HepG2 (cell line): ENCODE measurements around the gene HILPDA. TPM values are rescaled to one million over a fixed set of nuclear protein-coding genes. Genes with fewer than 3 reads are reported as not detected.

ENCODE experiments used
- ATAC-seq: fragments of 200-7000 bp; cut with Tn5 transposase; 3 replicates; pipeline ENCODE4 v1.9.1; 2020; ENCODE audit warnings: mild to moderate bottlenecking, moderate library complexity
- BruUV-seq: library from RNA; stranded (reverse); fragments of 400-500 nt; replicated peaks from 2 replicates; lab custom pipeline; 2021; lab: Mats Ljungman, UMichigan
- CTCF ChIA-PET: fragments of 300-600 bp; formaldehyde crosslinking; extraction: SDS; loops from one replicate; lab custom pipeline; 2021; ENCODE audit warnings: low total read pairs, inconsistent platforms, low intra/inter-chr PET ratio; lab: Yijun Ruan, JAX
- POLR2A ChIA-PET: fragments of 350-600 bp; sonication (Branson Sonifier 250); formaldehyde crosslinking; loops from one replicate; lab custom pipeline; 2020; ENCODE audit warnings: antibody characterized with exemption, inconsistent platforms; lab: Yijun Ruan, JAX
- DNase-seq: peaks from one replicate; pipeline ENCODE4 v3.0.0-alpha.2; 2015; ENCODE audit warnings: low spot score
- FAIRE-seq: peaks from 3 replicates; lab custom pipeline; 2011; peaks lifted over from hg19 to GRCh38; lab: Jason Lieb, UNC
- H2AFZ ChIP-seq: one replicate; pipeline ENCODE4 v1.6.1; 2011; ENCODE audit warnings: low read length, inconsistent platforms
- H3K27ac ChIP-seq: fragments of 300-600 bp; 3 replicates; pipeline ENCODE4 v1.8.0; 2011; ENCODE audit warnings: mixed run types, mild to moderate bottlenecking, mixed read lengths, low read length, inconsistent platforms; ENCODE audit not compliant: insufficient read depth; ENCODE audit errors: extremely low read length
- H3K27me3 ChIP-seq, 2 experiments: fragments of 200-600 bp in 1 of 2; 2 replicates in 1 of 2; 3 replicates in 1 of 2; pipeline versions ENCODE4 v1.6.0 to v1.8.0; 2011; ENCODE audit warnings: low read length in 2 of 2, mild to moderate bottlenecking in 2 of 2, moderate library complexity in 2 of 2, inconsistent platforms in 1 of 2; ENCODE audit not compliant: insufficient read depth in 2 of 2, control insufficient read depth in 1 of 2
- H3K36me3 ChIP-seq, 2 experiments: fragments of 200-600 bp in 1 of 2; replicated peaks in 1 of 2; 2 replicates in 1 of 2; 3 replicates in 1 of 2; pipeline versions ENCODE4 v1.5.1 to v1.8.0; 2011; ENCODE audit warnings: low read length in 2 of 2, inconsistent platforms in 1 of 2; ENCODE audit not compliant: insufficient read depth in 2 of 2, control insufficient read depth in 1 of 2
- H3K4me1 ChIP-seq: 2 replicates; pipeline ENCODE4 v1.5.1; 2012; ENCODE audit warnings: low read length, inconsistent platforms; ENCODE audit not compliant: insufficient read depth
- H3K4me2 ChIP-seq: 2 replicates; pipeline ENCODE4 v1.6.0; 2011; ENCODE audit warnings: low read depth, low read length, inconsistent platforms
- H3K4me3 ChIP-seq, 3 experiments: fragments of 200-600 bp in 1 of 3; sonication (generic), shearing (Covaris generic) in 1 of 3; replicated peaks in 1 of 3; 2 replicates each; pipeline ENCODE4 v1.5.1; 2011 to 2016; ENCODE audit warnings: low read length in 3 of 3, inconsistent platforms in 2 of 3, low read depth in 2 of 3, mild to moderate bottlenecking in 2 of 3, control low read depth in 1 of 3, mixed read lengths in 1 of 3; ENCODE audit not compliant: insufficient read depth in 1 of 3
- H3K79me2 ChIP-seq: one replicate; pipeline ENCODE4 v1.6.1; 2011; ENCODE audit warnings: low read length, inconsistent platforms; ENCODE audit not compliant: insufficient read depth
- H3K9ac ChIP-seq: 2 replicates; pipeline ENCODE4 v1.6.0; 2011; ENCODE audit warnings: mild to moderate bottlenecking, low read depth, low read length, inconsistent platforms; ENCODE audit not compliant: insufficient read depth
- H3K9me3 ChIP-seq: 2 replicates; pipeline ENCODE4 v1.5.1; 2012; ENCODE audit warnings: mild to moderate bottlenecking, low read length
- H4K20me1 ChIP-seq: 2 replicates; pipeline ENCODE4 v1.6.0; 2011; ENCODE audit warnings: inconsistent platforms, mild to moderate bottlenecking, low read length, moderate library complexity; ENCODE audit not compliant: insufficient read depth
- CEBPB ChIP-seq: IDR thresholded peaks from 2 replicates; pipeline ENCODE4 v1.6.1; 2011; ENCODE audit warnings: low read depth, low read length, improper control_type of control experiment, borderline replicate concordance
- DPF2 ChIP-seq: sonication (generic); formaldehyde crosslinking; IDR thresholded peaks from 2 replicates; pipeline ENCODE4 v1.4.0; 2020; ENCODE audit warnings: mild to moderate bottlenecking, low read depth, missing genetic modification reagents, borderline replicate concordance
- DRAP1 ChIP-seq: IDR thresholded peaks from 2 replicates; pipeline ENCODE4 v1.6.1; 2016; ENCODE audit warnings: missing genetic modification reagents, missing compliant biosample characterization
- ERF ChIP-seq: IDR thresholded peaks from 2 replicates; pipeline ENCODE4 v1.6.1; 2018; ENCODE audit warnings: missing biosample characterization, missing genetic modification reagents
- FOXA3 ChIP-seq: IDR thresholded peaks from 2 replicates; pipeline ENCODE4 v1.6.1; 2016; ENCODE audit warnings: missing genetic modification reagents, missing compliant biosample characterization
- HDAC2 ChIP-seq: sonication (generic); formaldehyde crosslinking; IDR thresholded peaks from 2 replicates; pipeline ENCODE4 v1.4.0; 2020; ENCODE audit warnings: missing genetic modification reagents
- ISL2 ChIP-seq: sonication (generic); formaldehyde crosslinking; IDR thresholded peaks from 2 replicates; pipeline ENCODE4 v1.5.0; 2020; ENCODE audit warnings: missing genetic modification reagents
- NR2F6 ChIP-seq, 2 experiments: IDR thresholded peaks; 2 replicates each; pipeline ENCODE4 v1.6.1; 2016; ENCODE audit warnings: antibody characterized with exemption in 1 of 2, mild to moderate bottlenecking in 1 of 2
- PAF1 ChIP-seq: IDR thresholded peaks from 2 replicates; pipeline ENCODE4 v1.6.1; 2016; ENCODE audit warnings: missing genetic modification reagents, missing compliant biosample characterization
- RFXANK ChIP-seq: IDR thresholded peaks from 2 replicates; pipeline ENCODE4 v1.6.1; 2016
- RXRB ChIP-seq: IDR thresholded peaks from 2 replicates; pipeline ENCODE4 v1.6.1; 2016; ENCODE audit warnings: borderline replicate concordance, missing genetic modification reagents, missing compliant biosample characterization
- SIX1 ChIP-seq: sonication (generic); formaldehyde crosslinking; IDR thresholded peaks from 2 replicates; pipeline ENCODE4 v1.4.0; 2020; ENCODE audit warnings: missing genetic modification reagents, borderline replicate concordance
- SOX6 ChIP-seq, 2 experiments: fragments of 450-650 bp in 1 of 2; sonication (generic) in 1 of 2; formaldehyde crosslinking in 1 of 2; IDR thresholded peaks; 2 replicates each; pipeline versions ENCODE4 v1.4.0 to v1.6.1; 2017 to 2020; ENCODE audit warnings: antibody characterized with exemption in 1 of 2, mild to moderate bottlenecking in 1 of 2, missing genetic modification reagents in 1 of 2
- TEAD3 ChIP-seq: optimal IDR thresholded peaks from 2 replicates; pipeline ENCODE3; 2016; ENCODE audit warnings: borderline replicate concordance
- TOE1 ChIP-seq: sonication (generic); formaldehyde crosslinking; IDR thresholded peaks from 2 replicates; pipeline ENCODE4 v1.4.0; 2020; ENCODE audit warnings: mild to moderate bottlenecking, missing genetic modification reagents
- ZNF816 ChIP-seq: sonication (generic); formaldehyde crosslinking; IDR thresholded peaks from 2 replicates; pipeline ENCODE4 v1.8.0; 2022; ENCODE audit warnings: missing genetic modification reagents, mild to moderate bottlenecking, borderline replicate concordance
- WGBS: methylation state at CpG from one replicate; pipeline ENCODE4 v1.1.6; 2017; ENCODE audit warnings: low lambda C conversion rate; 5-methylcytosine and 5-hydroxymethylcytosine counted together
- in situ Hi-C: cut with HindIII; loops from 2 replicates; pipeline ENCODE4 v1.10.0; 2017; ENCODE audit warnings: low pct_unique_long_range_greater_than_20kb; ENCODE audit not compliant: extremely low pct_ligation_motif_present
- intact Hi-C: fragments of 100-400 bp; cut with micrococcal nuclease; formaldehyde crosslinking; loops from one replicate; pipeline ENCODE4 v1.10.0; 2022; ENCODE audit not compliant: unreplicated experiment
- polyA plus RNA-seq, 8 experiments: library from polyadenylated mRNA; depleted of rRNA in 3 of 8; stranded (reverse) in 7 of 8; unstranded in 1 of 8; fragments of >200 nt; fragmentation: Illumina TruSeq in 4 of 8; extraction: Trizol in 4 of 8; gene quantifications; 2 replicates each; pipeline versions ENCODE4 v1.2.1 to v1.2.3, GENCODE V29; 2011 to 2016; ENCODE audit warnings: low read depth in 4 of 8, missing spikeins in 1 of 8, mixed read lengths in 1 of 8; ENCODE audit not compliant: insufficient read depth in 1 of 8
- total RNA-seq, 5 experiments: library from RNA; depleted of rRNA; stranded (reverse); fragments of >200 nt; fragmentation: Illumina TruSeq; extraction: Trizol; gene quantifications; 2 replicates each; pipeline ENCODE4 v1.2.3, GENCODE V29; 2016; ENCODE audit warnings: low read depth in 1 of 5

HILPDA gene
- total and polyA plus RNA-seq, 2 of the 13 experiments (the other 11 are each of a cell fraction or from before 2014, with no cell fraction given), result 11.1 to 44.0 TPM

- TF ChIP-seq CEBPB (peak; percentile 67; the same call in 1 of the 2 replicates), ZNF816 (CRISPR knock-in tag) (no peak), PAF1 (no peak), FOXA3 (CRISPR knock-in tag) (peak; percentile 48; the same call in 1 of the 2 replicates), ERF (CRISPR knock-in tag) (no peak), RFXANK (no peak)
These were observed 21.0 kb upstream of the HILPDA start (continued) for GRCh38 chr7:128434413-128435326.

DNA sequence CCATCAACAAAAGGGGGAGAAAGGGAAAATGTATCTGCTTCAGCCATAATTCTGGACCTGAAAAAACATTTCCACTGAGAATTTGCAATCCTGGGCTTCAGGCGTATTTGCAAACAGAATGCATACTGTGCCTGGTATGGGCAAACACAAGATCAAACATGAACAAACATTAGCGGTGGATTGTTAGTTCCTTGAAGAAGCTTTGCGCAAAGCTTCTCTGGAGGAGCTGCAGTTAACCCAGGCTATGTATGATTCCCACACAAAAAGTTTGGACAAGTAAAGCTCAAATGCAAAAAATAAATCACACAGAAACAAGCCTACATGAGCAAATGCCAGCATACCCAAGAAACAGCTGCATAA lies 20.4 kb upstream of the HILPDA start:
- 0% methylated on average over 3 of the region's 3 CpGs for WGBS
- H4K20me1 ChIP-seq, result no peaks in the 10 kb centered on the region
- no peak overlapping the region for H3K27ac ChIP-seq
- H3K36me3 ChIP-seq, result no peaks in the 10 kb centered on the region
- DNase-seq (peak; percentile 65), ATAC-seq (peak; percentile 67), FAIRE-seq (peak; percentile 83)
- H3K4me1 ChIP-seq, result peaks cover 40% of the 10 kb centered on the region
- H3K9me3 ChIP-seq, result no peaks in the 10 kb centered on the region
- BruUV-seq, result no TSS peak
- no peak overlapping the region for H2AFZ ChIP-seq
- CTCF ChIA-PET, result interaction anchor here (2.1 kb wide), 1 partner anchor 26 kb away, joined by 7 read pairs; no protein-coding TSS in a partner anchor
- peaks cover 2 to 10% of the 10 kb centered on the region in 2 experiments; a peak in 2 of 5 replicates for H3K27me3 ChIP-seq
- peak overlapping the region; percentile 39; the same call in 1 of the 2 replicates for H3K4me2 ChIP-seq
- H3K79me2 ChIP-seq, result no peaks in the 10 kb centered on the region
- in situ Hi-C loops (loop anchor here (25.0 kb wide), 1 partner anchor 452 kb away; no protein-coding TSS in a partner anchor), intact Hi-C loops (no loop called here)
- H3K9ac ChIP-seq, result no peak overlapping the region
- POLR2A ChIA-PET, result interaction anchor here (1.0 to 3.3 kb wide), 5 partner anchors 10 to 26 kb away, joined by 3 to 54 read pairs (median 7); partner anchors contain the start of gene HILPDA
- no peak overlapping the region for H3K4me3 ChIP-seq
- TF ChIP-seq SIX1 (CRISPR knock-in tag) (peak; percentile 29; the same call in 1 of the 2 replicates), ISL2 (CRISPR knock-in tag) (peak; percentile 56; the same call in 1 of the 2 replicates), SOX6 (IDR thresholded peaks at IDR 0.05) (no peak), SOX6 (CRISPR knock-in tag; IDR thresholded peaks at IDR 0.05) (peak; percentile 47; the same call in 1 of the 2 replicates), DPF2 (CRISPR knock-in tag) (peak; percentile 44; the same call in 1 of the 2 replicates), TOE1 (no peak), HDAC2 (peak; percentile 48; the same call in 1 of the 2 replicates), RXRB (peak; percentile 37; the same call in 1 of the 2 replicates), NR2F6 (IDR thresholded peaks at IDR 0.05) (no peak), NR2F6 (CRISPR knock-in tag; IDR thresholded peaks at IDR 0.05) (0 out of 2 replicates have a peak, but pooled peaks have one; percentile 28), DRAP1 (CRISPR knock-in tag) (0 out of 2 replicates have a peak, but pooled peaks have one; percentile 19), TEAD3 (peak; percentile 95)
